ENCODE data around the gene DCDC1. TPM values are rescaled to one million over a fixed set of nuclear protein-coding genes. Genes with fewer than 3 reads are reported as not detected.

DCDC1 gene
- total RNA-seq, 4 donors from 2014 or later = not detected

DNA sequence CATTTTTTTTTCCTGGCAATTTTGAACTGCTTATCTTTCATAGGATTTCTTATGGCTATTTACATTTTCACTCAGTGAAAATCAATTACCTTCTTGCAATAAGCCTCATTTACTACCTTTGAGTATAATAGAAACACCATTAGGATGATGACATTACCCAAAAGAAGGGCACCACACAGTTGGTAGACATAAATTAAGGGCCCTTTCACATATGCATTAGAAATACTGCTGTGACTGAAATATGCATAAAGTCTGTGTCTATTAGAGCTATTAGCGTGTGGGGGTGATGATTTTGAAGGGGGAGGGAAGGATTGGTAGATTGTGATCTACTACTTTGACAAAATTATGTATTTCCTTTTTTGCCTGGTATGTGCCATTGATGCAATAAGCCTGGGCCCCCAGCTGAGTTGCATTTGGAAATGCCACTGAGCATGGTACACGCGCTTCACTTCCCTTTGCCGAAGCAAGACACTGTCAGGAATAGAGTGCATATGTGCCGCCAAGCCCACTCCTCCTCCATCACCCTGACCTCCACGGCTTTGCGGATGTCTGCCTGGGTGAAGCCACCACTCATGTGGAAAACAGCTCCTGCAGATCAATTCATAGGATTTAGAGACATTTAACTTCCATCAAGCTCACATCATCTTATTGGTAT is 339.3 kb downstream of the DCDC1 start:
- Histone ChIP-seq H3K27me3 (no peaks in the 10 kb centered on the region), H3K9me3 (no peaks in the 10 kb centered on the region), H3K27ac (no peak overlapping the region), H3K4me1 (no peaks in the 10 kb centered on the region), H3K36me3 (no peaks in the 10 kb centered on the region), H3K4me3 (no peak overlapping the region)
- no peak for DNase-seq
- intact Hi-C loops (cut with DNase I) = no loop called here
- WGBS, 2 donors = 79 to 83% methylated on average over 7 of the region's 7 CpGs
- TF ChIP-seq, protein P1, sequence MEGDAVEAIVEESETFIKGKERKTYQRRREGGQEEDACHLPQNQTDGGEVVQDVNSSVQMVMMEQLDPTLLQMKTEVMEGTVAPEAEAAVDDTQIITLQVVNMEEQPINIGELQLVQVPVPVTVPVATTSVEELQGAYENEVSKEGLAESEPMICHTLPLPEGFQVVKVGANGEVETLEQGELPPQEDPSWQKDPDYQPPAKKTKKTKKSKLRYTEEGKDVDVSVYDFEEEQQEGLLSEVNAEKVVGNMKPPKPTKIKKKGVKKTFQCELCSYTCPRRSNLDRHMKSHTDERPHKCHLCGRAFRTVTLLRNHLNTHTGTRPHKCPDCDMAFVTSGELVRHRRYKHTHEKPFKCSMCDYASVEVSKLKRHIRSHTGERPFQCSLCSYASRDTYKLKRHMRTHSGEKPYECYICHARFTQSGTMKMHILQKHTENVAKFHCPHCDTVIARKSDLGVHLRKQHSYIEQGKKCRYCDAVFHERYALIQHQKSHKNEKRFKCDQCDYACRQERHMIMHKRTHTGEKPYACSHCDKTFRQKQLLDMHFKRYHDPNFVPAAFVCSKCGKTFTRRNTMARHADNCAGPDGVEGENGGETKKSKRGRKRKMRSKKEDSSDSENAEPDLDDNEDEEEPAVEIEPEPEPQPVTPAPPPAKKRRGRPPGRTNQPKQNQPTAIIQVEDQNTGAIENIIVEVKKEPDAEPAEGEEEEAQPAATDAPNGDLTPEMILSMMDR (IDR thresholded peaks at IDR 0.05) = no peak
- no peak for TF ChIP-seq POLR2A (IDR thresholded peaks at IDR 0.05)

DNA sequence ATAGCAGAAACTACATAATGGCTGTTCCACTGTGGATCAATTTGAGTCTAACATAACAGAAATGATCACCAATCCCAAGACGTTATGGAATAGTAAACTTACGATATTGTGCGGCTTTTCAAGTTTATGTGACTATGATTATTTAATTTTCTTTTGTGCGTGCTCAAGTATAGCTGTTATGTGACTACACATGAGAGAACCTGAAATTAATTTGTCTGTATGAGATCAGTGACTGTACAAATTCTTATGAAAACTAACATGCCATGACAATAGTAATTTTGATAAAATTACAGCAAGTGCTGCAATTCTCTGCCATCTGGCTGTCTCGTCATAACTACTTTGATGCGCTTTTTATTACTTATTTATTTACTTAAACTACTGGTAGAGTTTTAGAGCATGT is 343.2 kb downstream of the DCDC1 start:
- DNase-seq = no peak
- no peaks in the 10 kb centered on the region for H3K4me1 ChIP-seq
- no peak overlapping the region for H3K4me3 ChIP-seq
- H3K27me3 ChIP-seq = no peaks in the 10 kb centered on the region
- no peaks in the 10 kb centered on the region for H3K36me3 ChIP-seq
- 59 to 60% methylated on average over 6 of the region's 6 CpGs for WGBS, 2 donors
- TF ChIP-seq, protein P1 (IDR thresholded peaks at IDR 0.05) = no peak
- TF ChIP-seq POLR2A (IDR thresholded peaks at IDR 0.05) = no peak
- intact Hi-C loops (cut with DNase I) = no loop called here
- H3K9me3 ChIP-seq = no peaks in the 10 kb centered on the region
- no peak overlapping the region for H3K27ac ChIP-seq

DNA sequence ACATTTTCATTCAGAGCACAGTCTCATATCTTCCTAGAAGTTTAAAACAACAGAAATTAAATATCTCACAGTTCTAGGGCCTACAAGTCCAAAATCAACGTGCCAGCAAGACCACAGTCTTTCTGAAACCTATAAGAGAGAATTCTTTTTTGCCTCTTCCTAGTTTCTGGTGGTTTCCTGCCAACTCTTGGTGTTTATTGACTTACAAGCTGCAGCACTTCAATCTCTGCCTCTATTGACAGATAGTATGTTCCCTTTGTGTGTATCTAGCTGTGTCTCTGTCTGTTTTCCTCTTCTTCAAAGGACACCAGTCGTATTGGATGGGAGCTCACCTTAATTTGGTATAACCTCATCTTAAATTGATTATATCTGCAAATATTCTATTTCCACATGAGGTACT is 347.5 kb downstream of the DCDC1 start:
- Histone ChIP-seq H3K27me3 (no peaks in the 10 kb centered on the region), H3K4me3 (no peak overlapping the region), H3K36me3 (no peaks in the 10 kb centered on the region), H3K4me1 (no peaks in the 10 kb centered on the region), H3K27ac (no peak overlapping the region), H3K9me3 (no peaks in the 10 kb centered on the region)
- intact Hi-C loops (cut with DNase I) = no loop called here
- no peak for DNase-seq
- WGBS, 2 donors = 23 to 28% methylated on average over 2 of the region's 2 CpGs
- no peak for TF ChIP-seq POLR2A (IDR thresholded peaks at IDR 0.05)
- TF ChIP-seq, protein P1 (IDR thresholded peaks at IDR 0.05) = no peak

DNA sequence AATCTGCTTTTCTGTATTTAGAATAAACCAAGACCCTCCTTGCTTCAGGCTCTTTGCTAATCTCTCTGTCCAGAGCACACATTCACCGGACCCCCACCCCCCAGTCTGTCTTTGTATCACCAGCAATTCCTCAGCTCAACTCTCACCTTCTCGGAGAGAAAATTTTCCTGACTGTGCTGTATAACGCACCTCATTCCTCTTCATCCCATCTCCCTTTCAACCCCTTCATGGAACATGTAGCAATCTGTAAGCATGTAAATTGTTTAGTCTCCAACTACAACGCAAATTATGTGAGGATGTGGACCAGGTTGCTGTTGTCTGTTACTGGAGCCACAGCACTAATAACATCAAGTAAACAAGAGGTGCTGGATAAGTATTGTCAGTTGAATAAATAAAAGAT is 349.8 kb downstream of the DCDC1 start:
- H3K4me1 ChIP-seq = no peaks in the 10 kb centered on the region
- TF ChIP-seq, protein P1 (IDR thresholded peaks at IDR 0.05) = no peak
- no peak for TF ChIP-seq POLR2A (IDR thresholded peaks at IDR 0.05)
- H3K27me3 ChIP-seq = no peaks in the 10 kb centered on the region
- intact Hi-C loops (cut with DNase I) = no loop called here
- WGBS, 2 donors = 54 to 59% methylated on average over 4 of the region's 4 CpGs
- H3K36me3 ChIP-seq = no peaks in the 10 kb centered on the region
- H3K4me3 ChIP-seq = no peak overlapping the region
- DNase-seq = no peak
- no peaks in the 10 kb centered on the region for H3K9me3 ChIP-seq
- H3K27ac ChIP-seq = no peak overlapping the region

DNA sequence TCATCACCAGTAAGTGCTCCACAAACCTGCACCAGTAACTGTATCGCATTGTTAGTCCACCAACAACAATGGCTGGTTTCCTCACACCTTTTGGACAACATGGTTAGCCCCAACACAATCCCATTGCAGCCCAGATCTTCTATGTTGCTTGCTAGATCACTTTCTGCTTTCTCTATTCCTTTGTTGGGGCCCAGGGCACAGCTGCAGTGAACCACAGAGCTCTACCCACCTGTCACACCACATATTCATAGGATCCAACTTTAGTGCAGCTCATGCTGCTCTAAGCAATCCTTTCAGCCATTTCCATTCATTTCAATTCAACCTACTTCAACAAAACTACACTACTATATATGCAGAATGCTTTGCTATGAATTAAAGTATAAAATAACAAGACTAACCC is 364.3 kb downstream of the DCDC1 start:
- no peak overlapping the region for H3K27ac ChIP-seq
- no peaks in the 10 kb centered on the region for H3K36me3 ChIP-seq
- no peak for DNase-seq
- WGBS, 2 donors = 79 to 85% methylated on average over 1 of the region's 1 CpG
- H3K4me3 ChIP-seq = no peak overlapping the region
- no peaks in the 10 kb centered on the region for H3K4me1 ChIP-seq
- TF ChIP-seq POLR2A (IDR thresholded peaks at IDR 0.05) = no peak
- TF ChIP-seq, protein P1 (IDR thresholded peaks at IDR 0.05) = no peak
- H3K9me3 ChIP-seq = no peaks in the 10 kb centered on the region
- intact Hi-C loops (cut with DNase I) = no loop called here
- no peaks in the 10 kb centered on the region for H3K27me3 ChIP-seq
